ENCODE data around the gene MRPL22. TPM values are rescaled to one million over a fixed set of nuclear protein-coding genes. Genes with fewer than 3 reads are reported as not detected.

MRPL22 gene
- total RNA-seq, 1 experiment from 2014 or later, result 123 TPM

GRCh38 chr5:154967421-154968024, 26.6 kb downstream of the MRPL22 start:
- no peaks in the 10 kb centered on the region for H3K9me3 Mint-ChIP-seq (ENCODE audit: unreplicated experiment)
- peak; percentile 55 for TF ChIP-seq CTCF (IDR thresholded peaks at IDR 0.05; ENCODE audit: unreplicated experiment)
- no peak overlapping the region for H3K4me3 Mint-ChIP-seq (ENCODE audit: unreplicated experiment)
- CTCF ChIA-PET, result interaction anchor here (0.6 to 2.5 kb wide), 21 partner anchors 9 to 1857 kb away, joined by 3 to 10 read pairs (median 4); no protein-coding TSS in a partner anchor
- H3K4me1 Mint-ChIP-seq (ENCODE audit: insufficient read depth, unreplicated experiment), result no peaks in the 10 kb centered on the region
- H3K27me3 Mint-ChIP-seq (ENCODE audit: insufficient read depth, unreplicated experiment), result no peaks in the 10 kb centered on the region
- no peak overlapping the region for H3K27ac Mint-ChIP-seq (ENCODE audit: low read depth, unreplicated experiment)
- POLR2A ChIA-PET, result interaction anchor here (0.6 kb wide), 1 partner anchor 569 kb away, joined by 4 read pairs; no protein-coding TSS in a partner anchor
- peak; percentile 38 for DNase-seq (ENCODE audit: unreplicated experiment)
- intact Hi-C loops (cut with micrococcal nuclease), result loop anchor here (1.0 kb wide), 1 partner anchor 37 kb away; no protein-coding TSS in a partner anchor
- H3K36me3 Mint-ChIP-seq (ENCODE audit: insufficient read depth, unreplicated experiment), result peaks cover 41% of the 10 kb centered on the region
- BruUV-seq (replicated peaks), result no TSS peak

GRCh38 chr5:154968953-154969352, 28.1 kb downstream of the MRPL22 start:
- no TSS peak for BruUV-seq (replicated peaks)
- Mint-ChIP-seq H3K27me3 (ENCODE audit: insufficient read depth, unreplicated experiment) (no peaks in the 10 kb centered on the region), H3K4me1 (ENCODE audit: insufficient read depth, unreplicated experiment) (no peaks in the 10 kb centered on the region), H3K27ac (ENCODE audit: low read depth, unreplicated experiment) (no peak overlapping the region), H3K9me3 (ENCODE audit: unreplicated experiment) (no peaks in the 10 kb centered on the region), H3K4me3 (ENCODE audit: unreplicated experiment) (no peak overlapping the region), H3K36me3 (ENCODE audit: insufficient read depth, unreplicated experiment) (peaks cover 41% of the 10 kb centered on the region)
- intact Hi-C loops (cut with micrococcal nuclease), result no loop called here
- TF ChIP-seq CTCF (IDR thresholded peaks at IDR 0.05; ENCODE audit: unreplicated experiment), result no peak
- ChIA-PET CTCF (interaction anchor here (0.6 to 2.5 kb wide), 12 partner anchors 8 to 1856 kb away, joined by 3 to 10 read pairs (median 4); no protein-coding TSS in a partner anchor), POLR2A (interaction anchor here (1.0 kb wide), 1 partner anchor 27 kb away, joined by 3 read pairs; no protein-coding TSS in a partner anchor)
- DNase-seq (ENCODE audit: unreplicated experiment), result no peak

- Mint-ChIP-seq H3K4me1 (ENCODE audit: insufficient read depth, unreplicated experiment) (no peaks in the 10 kb centered on the region), H3K27ac (ENCODE audit: low read depth, unreplicated experiment) (no peak overlapping the region), H3K9me3 (ENCODE audit: unreplicated experiment) (peaks cover 7% of the 10 kb centered on the region), H3K36me3 (ENCODE audit: insufficient read depth, unreplicated experiment) (peaks cover 27% of the 10 kb centered on the region), H3K27me3 (ENCODE audit: insufficient read depth, unreplicated experiment) (no peaks in the 10 kb centered on the region), H3K4me3 (ENCODE audit: unreplicated experiment) (no peak overlapping the region)
- no peak for DNase-seq (ENCODE audit: unreplicated experiment)
- no TSS peak for BruUV-seq (replicated peaks)
- TF ChIP-seq CTCF (IDR thresholded peaks at IDR 0.05; ENCODE audit: unreplicated experiment), result no peak
- POLR2A ChIA-PET, result no interaction called here
- CTCF ChIA-PET, result interaction anchor here (0.5 to 4.6 kb wide), 12 partner anchors 9 to 1827 kb away, joined by 3 to 59 read pairs (median 12); no protein-coding TSS in a partner anchor
- intact Hi-C loops (cut with micrococcal nuclease), result loop anchor here (5.0 kb wide), 1 partner anchor 727 kb away; no protein-coding TSS in a partner anchor
Observed at GRCh38 chr5:154970759-154971158, 29.9 kb downstream of the MRPL22 start.

- intact Hi-C loops (cut with micrococcal nuclease), result loop anchor here (5.0 kb wide), 1 partner anchor 726 kb away; no protein-coding TSS in a partner anchor
Observed at GRCh38 chr5:154971501-154971900, 30.6 kb downstream of the MRPL22 start.

More at GRCh38 chr5:154971501-154971900, 30.6 kb downstream of the MRPL22 start:
- Mint-ChIP-seq H3K36me3 (ENCODE audit: insufficient read depth, unreplicated experiment) (peaks cover 26% of the 10 kb centered on the region), H3K4me1 (ENCODE audit: insufficient read depth, unreplicated experiment) (no peaks in the 10 kb centered on the region), H3K9me3 (ENCODE audit: unreplicated experiment) (peaks cover 9% of the 10 kb centered on the region), H3K4me3 (ENCODE audit: unreplicated experiment) (no peak overlapping the region), H3K27me3 (ENCODE audit: insufficient read depth, unreplicated experiment) (no peaks in the 10 kb centered on the region), H3K27ac (ENCODE audit: low read depth, unreplicated experiment) (no peak overlapping the region)
- CTCF ChIA-PET, result interaction anchor here (0.5 to 4.6 kb wide), 26 partner anchors 8 to 1859 kb away, joined by 3 to 59 read pairs (median 6); no protein-coding TSS in a partner anchor
- no peak for DNase-seq (ENCODE audit: unreplicated experiment)
- no peak for TF ChIP-seq CTCF (IDR thresholded peaks at IDR 0.05; ENCODE audit: unreplicated experiment)
- no TSS peak for BruUV-seq (replicated peaks)
- POLR2A ChIA-PET, result interaction anchor here (0.6 to 1.4 kb wide), 2 partner anchors 20 to 57 kb away, joined by 3 to 4 read pairs; no protein-coding TSS in a partner anchor

All from MCF 10A (cell line).